Measurements from ENCODE around the gene FOCAD.

DNA sequence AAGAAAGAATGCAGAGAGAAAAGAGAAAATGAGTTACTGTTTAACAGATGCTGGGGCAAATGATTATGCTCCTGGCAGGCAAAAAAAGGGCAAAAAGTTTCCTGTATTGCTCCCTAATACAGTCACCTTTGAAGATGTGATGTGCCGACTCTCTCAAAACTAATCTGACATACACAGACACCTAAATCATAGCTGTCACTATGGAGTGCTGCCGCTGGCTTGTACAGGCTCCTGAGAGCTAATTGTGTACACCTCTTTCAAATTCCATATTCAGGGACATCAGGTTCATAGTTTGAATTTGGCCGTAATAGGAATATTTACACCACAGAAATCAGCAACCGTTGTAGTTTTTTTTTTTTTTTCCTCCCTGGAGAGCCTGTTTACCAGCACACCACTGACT lies 12.4 kb upstream of the FOCAD start:
- TF ChIP-seq, protein P1, sequence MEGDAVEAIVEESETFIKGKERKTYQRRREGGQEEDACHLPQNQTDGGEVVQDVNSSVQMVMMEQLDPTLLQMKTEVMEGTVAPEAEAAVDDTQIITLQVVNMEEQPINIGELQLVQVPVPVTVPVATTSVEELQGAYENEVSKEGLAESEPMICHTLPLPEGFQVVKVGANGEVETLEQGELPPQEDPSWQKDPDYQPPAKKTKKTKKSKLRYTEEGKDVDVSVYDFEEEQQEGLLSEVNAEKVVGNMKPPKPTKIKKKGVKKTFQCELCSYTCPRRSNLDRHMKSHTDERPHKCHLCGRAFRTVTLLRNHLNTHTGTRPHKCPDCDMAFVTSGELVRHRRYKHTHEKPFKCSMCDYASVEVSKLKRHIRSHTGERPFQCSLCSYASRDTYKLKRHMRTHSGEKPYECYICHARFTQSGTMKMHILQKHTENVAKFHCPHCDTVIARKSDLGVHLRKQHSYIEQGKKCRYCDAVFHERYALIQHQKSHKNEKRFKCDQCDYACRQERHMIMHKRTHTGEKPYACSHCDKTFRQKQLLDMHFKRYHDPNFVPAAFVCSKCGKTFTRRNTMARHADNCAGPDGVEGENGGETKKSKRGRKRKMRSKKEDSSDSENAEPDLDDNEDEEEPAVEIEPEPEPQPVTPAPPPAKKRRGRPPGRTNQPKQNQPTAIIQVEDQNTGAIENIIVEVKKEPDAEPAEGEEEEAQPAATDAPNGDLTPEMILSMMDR (IDR thresholded peaks at IDR 0.05): no peak
- TF ChIP-seq POLR2AphosphoS5 (IDR thresholded peaks at IDR 0.05): no peak
